ENCODE data around the gene ZFAND3.

- TF ChIP-seq CTCF (IDR thresholded peaks at IDR 0.05) (no peak), POLR2A (IDR thresholded peaks at IDR 0.05) (no peak)
Observed at GRCh38 chr6:38134704-38135088, 315.2 kb downstream of the ZFAND3 start.

All from testis (tissue), 2 donors.